Transverse colon (tissue), 4 donors: ENCODE data around the gene TPCN2. TPM values are rescaled to one million over a fixed set of nuclear protein-coding genes. Genes with fewer than 3 reads are reported as not detected.

ENCODE experiments used
- DNase-seq: peaks from one replicate; pipeline ENCODE4 v3.0.0-alpha.2; 2019
- H3K27ac ChIP-seq, 4 donors: fragments of 200-600 bp; sonication (generic); 2 replicates each; pipeline ENCODE4 v1.5.1; 2016 to 2018; ENCODE audit warnings: inconsistent platforms in 4 of 4
- H3K27me3 ChIP-seq: fragments of 200-600 bp; sonication (generic); 2 replicates; pipeline ENCODE4 v1.5.1; 2017; ENCODE audit warnings: inconsistent platforms
- H3K36me3 ChIP-seq, 4 donors: fragments of 200-600 bp; sonication (generic); 2 replicates each; pipeline ENCODE4 v1.5.1; 2017 to 2019; ENCODE audit warnings: inconsistent platforms in 4 of 4
- H3K4me1 ChIP-seq, 4 donors: fragments of 200-600 bp; sonication (generic); 2 replicates each; pipeline ENCODE4 v1.5.1; 2017 to 2020; ENCODE audit warnings: inconsistent platforms in 4 of 4
- H3K4me3 ChIP-seq, 4 donors: fragments of 200-600 bp; sonication (generic); 1 replicate in 1 of 4; 2 replicates in 3 of 4; pipeline versions ENCODE4 v1.5.1 to v1.6.1; 2017 to 2019; ENCODE audit warnings: inconsistent platforms in 4 of 4
- H3K9me3 ChIP-seq, 2 donors: fragments of 200-600 bp; sonication (generic); 2 replicates each; pipeline ENCODE4 v1.5.1; 2017 to 2019; ENCODE audit warnings: inconsistent platforms in 2 of 2
- CTCF ChIP-seq, 5 experiments: fragments of 200-600 bp in 3 of 5; fragments of 450-650 bp in 2 of 5; sonication (generic) in 3 of 5; IDR thresholded peaks; 1 replicate in 2 of 5; 2 replicates in 3 of 5; pipeline ENCODE4 v1.5.1; 2016 to 2017; ENCODE audit warnings: antibody characterized with exemption in 5 of 5, inconsistent platforms in 3 of 5, mild to moderate bottlenecking in 2 of 5, moderate library complexity in 1 of 5
- EP300 ChIP-seq: sonication (generic); formaldehyde crosslinking; IDR thresholded peaks from one replicate; pipeline ENCODE4 v1.6.1; 2017; ENCODE audit warnings: antibody characterized with exemption, low read depth
- POLR2A ChIP-seq: fragments of 450-650 bp; IDR thresholded peaks from one replicate; pipeline ENCODE4 v1.6.1; 2016; ENCODE audit warnings: antibody characterized with exemption, mild to moderate bottlenecking, moderate library complexity
- POLR2AphosphoS5 ChIP-seq, 3 donors: sonication (generic); formaldehyde crosslinking; IDR thresholded peaks; one replicate each; pipeline ENCODE4 v1.6.1; 2016; ENCODE audit warnings: antibody characterized with exemption in 3 of 3
- WGBS, 2 donors: methylation state at CpG; one replicate each; pipeline ENCODE4 v1.1.5; 2018; ENCODE audit warnings: low coverage in 1 of 2; 5-methylcytosine and 5-hydroxymethylcytosine counted together
- in situ Hi-C, 4 donors: fragments of 200-750 bp; cut with MboI; loops; one replicate each; pipeline versions ENCODE4 v1.15.0 to v1.15.1; 2017; ENCODE audit warnings: low sequenced_read_pairs in 3 of 4, low pct_ligation_motif_present in 1 of 4, low pct_unique_long_range_greater_than_20kb in 1 of 4
- intact Hi-C: fragments of 100-400 bp; cut with DNase I; formaldehyde crosslinking; loops from one replicate; pipeline ENCODE4 v1.15.1; 2023; ENCODE audit warnings: low total_unique reads
- total RNA-seq, 4 donors: library from RNA; depleted of rRNA; stranded (reverse); fragments of >200 nt; gene quantifications; one replicate each; pipeline ENCODE4 v1.1.0, GENCODE V29; 2016

TPCN2 gene
- total RNA-seq, 4 donors from 2014 or later, result 16.8 to 25.4 (median 20.7) TPM

DNA sequence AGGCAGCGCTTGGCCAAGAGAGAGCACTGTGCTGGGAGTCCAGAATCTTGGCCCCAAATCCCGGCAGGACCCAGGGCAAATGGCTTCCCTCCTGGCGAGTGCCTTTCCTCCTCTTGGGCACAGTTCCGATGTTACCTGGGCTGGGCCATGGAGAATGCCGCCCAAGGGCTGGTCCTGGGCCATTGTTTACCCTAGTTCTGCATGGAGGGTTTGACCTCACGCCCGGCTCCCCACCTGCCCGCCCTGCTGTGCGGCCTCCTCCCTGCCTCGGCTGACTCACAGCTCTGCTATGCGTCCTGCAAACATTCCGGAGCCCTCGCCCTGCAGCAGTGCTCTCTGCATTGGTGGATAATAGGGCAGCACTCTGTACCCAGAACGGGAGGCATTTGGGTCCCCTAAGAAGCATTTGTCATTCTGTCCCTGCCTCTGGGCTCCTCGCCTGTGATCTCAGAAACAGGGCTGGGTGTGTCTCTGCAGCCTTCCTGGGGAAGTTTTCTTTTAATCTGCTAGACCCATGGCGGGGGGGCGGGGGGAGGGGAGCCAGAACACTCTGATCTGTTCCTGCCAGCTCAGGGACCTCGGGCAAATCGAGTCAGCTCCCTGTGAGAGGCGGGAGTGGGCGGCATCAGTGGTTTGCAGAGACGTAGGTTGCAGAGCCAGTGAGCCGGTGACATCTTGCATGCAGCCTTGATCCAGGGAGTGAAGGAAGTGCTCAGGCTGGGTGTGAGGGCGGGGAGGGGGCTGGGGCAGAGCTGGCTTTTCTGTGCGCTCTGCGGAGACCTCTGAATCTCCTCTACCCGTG is 74.1 kb downstream of the TPCN2 start:
- H3K27ac ChIP-seq, result peak overlapping the region; percentile 34 to 65 (median 56)
- TF ChIP-seq POLR2A (no peak), EP300 (peak; percentile 71), POLR2AphosphoS5 (IDR thresholded peaks at IDR 0.05) (peak; percentile 53 to 77 (median 76)), CTCF (IDR thresholded peaks at IDR 0.05) (no peak)
- in situ Hi-C loops, result loop anchor here in 2 of 4 donors (10.0 to 25.0 kb wide), 2 partner anchors 532 to 539 kb away; no protein-coding TSS in a partner anchor
- peak; percentile 92 for DNase-seq
- H3K4me3 ChIP-seq, result peak overlapping the region in 1 of 4 donors; percentile 6
- H3K36me3 ChIP-seq, result no peaks in the 10 kb centered on the region
- WGBS, 2 donors, result 13% methylated on average over 26 of the region's 27 CpGs; no CpG with 5 or more reads in 1 of the 2 donors
- peaks cover 17 to 20% (median 19%) of the 10 kb centered on the region in 4 donors for H3K4me1 ChIP-seq
- no peaks in the 10 kb centered on the region for H3K9me3 ChIP-seq
- H3K27me3 ChIP-seq, result no peaks in the 10 kb centered on the region
- intact Hi-C loops, result no loop called here

GRCh38 chr11:69123593-69124545 is 75.1 kb downstream of the TPCN2 start:
- Histone ChIP-seq H3K4me3 (no peak overlapping the region), H3K9me3 (no peaks in the 10 kb centered on the region), H3K27ac (peak overlapping the region; percentile 34 to 65 (median 56)), H3K27me3 (no peaks in the 10 kb centered on the region), H3K4me1 (peaks cover 17 to 20% (median 19%) of the 10 kb centered on the region in 4 donors), H3K36me3 (no peaks in the 10 kb centered on the region)
- in situ Hi-C loops (loop anchor here in 2 of 4 donors (10.0 to 25.0 kb wide), 2 partner anchors 531 to 538 kb away; no protein-coding TSS in a partner anchor), intact Hi-C loops (no loop called here)
- no peak for DNase-seq
- WGBS, 2 donors, result 76 to 92% methylated on average over 4 to 27 of the region's 27 CpGs
- TF ChIP-seq POLR2AphosphoS5 (IDR thresholded peaks at IDR 0.05) (no peak), POLR2A (no peak), EP300 (no peak), CTCF (IDR thresholded peaks at IDR 0.05) (no peak)

DNA sequence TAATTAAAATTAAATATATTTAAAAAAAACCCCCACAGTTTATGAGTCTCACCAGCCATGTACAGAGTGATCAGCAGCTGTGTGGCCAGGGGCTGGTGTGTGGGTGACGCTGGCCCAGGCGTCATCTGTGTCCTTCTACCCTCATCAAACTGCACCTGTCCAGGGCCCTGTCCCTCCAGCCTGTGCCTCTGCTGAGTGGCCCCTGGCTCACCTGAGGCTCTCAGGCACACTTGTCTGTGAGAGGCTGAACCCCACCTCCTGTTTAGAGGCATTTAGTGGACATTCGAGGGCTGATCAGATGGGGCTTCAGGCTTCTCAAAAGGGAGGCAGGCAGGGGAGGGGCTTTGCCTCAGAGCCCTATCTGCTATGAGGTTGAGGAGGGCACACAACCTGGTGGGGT is 77.1 kb downstream of the TPCN2 start:
- Histone ChIP-seq H3K36me3 (no peaks in the 10 kb centered on the region), H3K4me1 (peaks cover 17 to 20% (median 19%) of the 10 kb centered on the region in 4 donors), H3K9me3 (no peaks in the 10 kb centered on the region), H3K27ac (no peak overlapping the region), H3K4me3 (no peak overlapping the region), H3K27me3 (no peaks in the 10 kb centered on the region)
- no peak for DNase-seq
- intact Hi-C loops, result no loop called here
- no peak for TF ChIP-seq POLR2AphosphoS5 (IDR thresholded peaks at IDR 0.05)
- no peak for TF ChIP-seq POLR2A
- no peak for TF ChIP-seq EP300
- 86% methylated on average over 3 of the region's 3 CpGs; no CpG with 5 or more reads in 1 of the 2 donors for WGBS, 2 donors
- in situ Hi-C loops, result loop anchor here in 2 of 4 donors (10.0 to 25.0 kb wide), 2 partner anchors 111 to 529 kb away; no protein-coding TSS in a partner anchor

DNA sequence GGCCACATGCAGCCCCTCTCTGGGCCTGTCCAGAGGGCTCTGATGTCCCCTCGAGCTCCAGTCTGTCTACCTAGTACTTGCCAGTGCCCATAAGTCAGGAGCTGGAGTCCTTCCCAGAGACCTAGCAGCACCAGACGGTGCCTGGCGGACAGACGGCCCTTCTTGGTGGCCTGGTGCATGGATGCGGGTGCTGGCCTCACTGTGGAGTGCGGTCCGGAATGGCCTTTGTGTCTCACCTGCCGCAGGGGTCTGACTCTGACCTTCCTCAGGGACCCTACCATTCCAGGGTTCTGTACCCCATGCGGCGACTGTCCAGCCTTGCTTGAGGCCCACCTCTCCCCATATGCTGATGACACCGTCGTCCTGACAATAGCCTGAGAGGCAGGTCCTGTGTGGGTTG is 77.6 kb downstream of the TPCN2 start:
- 81% methylated on average over 12 of the region's 12 CpGs; no CpG with 5 or more reads in 1 of the 2 donors for WGBS, 2 donors
- Histone ChIP-seq H3K4me1 (peaks cover 17 to 20% (median 19%) of the 10 kb centered on the region in 4 donors), H3K27me3 (no peaks in the 10 kb centered on the region), H3K36me3 (no peaks in the 10 kb centered on the region), H3K27ac (no peak overlapping the region), H3K9me3 (no peaks in the 10 kb centered on the region), H3K4me3 (no peak overlapping the region)
- no peak for DNase-seq
- no peak for TF ChIP-seq POLR2AphosphoS5 (IDR thresholded peaks at IDR 0.05)
- TF ChIP-seq CTCF (IDR thresholded peaks at IDR 0.05), result no peak
- TF ChIP-seq POLR2A, result no peak
- no peak for TF ChIP-seq EP300
- in situ Hi-C loops (loop anchor here in 2 of 4 donors (10.0 to 25.0 kb wide), 2 partner anchors 111 to 529 kb away; no protein-coding TSS in a partner anchor), intact Hi-C loops (no loop called here)
